GM19035 (cell line): ENCODE results near the gene NDUFAF4.

Source experiments
- ATAC-seq: cut with Tn5 transposase; IDR thresholded peaks from one replicate; pipeline ENCODE4 v1.9.1; 2021; ENCODE audit not compliant: unreplicated experiment

NDUFAF4 gene

DNA sequence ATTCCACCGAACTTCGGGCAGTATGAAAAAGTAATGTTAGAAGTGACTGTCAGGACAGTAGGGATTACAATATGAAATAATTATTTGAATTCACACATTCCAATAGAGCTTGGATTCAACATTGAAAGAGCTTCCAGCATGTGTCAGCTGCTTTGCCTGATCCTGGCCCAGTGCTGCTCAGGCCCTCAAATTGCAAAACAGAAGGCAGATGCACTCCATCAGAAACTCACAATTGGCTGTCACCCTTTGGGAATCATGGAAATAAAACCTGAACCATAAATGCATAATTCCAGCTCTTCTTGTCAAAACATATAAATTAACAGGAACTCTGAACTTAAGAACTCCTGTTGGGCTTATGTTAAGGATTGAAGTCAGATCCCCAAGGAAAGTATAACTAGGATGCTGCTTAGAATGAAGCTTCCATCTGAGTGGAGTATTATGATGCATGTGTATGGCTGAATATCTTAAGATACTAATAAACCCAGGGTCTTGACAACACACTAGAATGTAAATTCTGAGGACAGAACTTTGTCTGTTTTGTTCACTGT, 1.8 kb upstream of the NDUFAF4 start:
- no peak for ATAC-seq

DNA sequence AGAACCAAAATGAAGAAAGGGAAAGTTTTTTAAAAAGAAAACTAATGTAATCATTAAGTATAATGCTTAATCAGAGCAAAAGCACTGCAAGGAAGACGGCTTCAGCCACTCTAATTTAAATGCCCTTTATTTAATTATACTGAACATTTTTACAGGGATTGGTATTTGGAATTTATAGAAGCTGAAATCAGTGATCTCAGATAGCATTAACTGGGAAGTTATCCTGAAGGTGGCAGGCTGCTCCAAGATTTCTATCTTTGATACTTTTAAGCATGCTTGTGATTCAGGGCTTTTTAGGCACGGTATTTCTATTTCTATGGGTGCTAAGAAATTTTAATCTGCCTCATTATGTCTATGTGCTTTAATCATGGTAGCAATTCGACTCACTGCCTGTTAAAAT, 1.3 kb upstream of the NDUFAF4 start:
- ATAC-seq: no peak

DNA sequence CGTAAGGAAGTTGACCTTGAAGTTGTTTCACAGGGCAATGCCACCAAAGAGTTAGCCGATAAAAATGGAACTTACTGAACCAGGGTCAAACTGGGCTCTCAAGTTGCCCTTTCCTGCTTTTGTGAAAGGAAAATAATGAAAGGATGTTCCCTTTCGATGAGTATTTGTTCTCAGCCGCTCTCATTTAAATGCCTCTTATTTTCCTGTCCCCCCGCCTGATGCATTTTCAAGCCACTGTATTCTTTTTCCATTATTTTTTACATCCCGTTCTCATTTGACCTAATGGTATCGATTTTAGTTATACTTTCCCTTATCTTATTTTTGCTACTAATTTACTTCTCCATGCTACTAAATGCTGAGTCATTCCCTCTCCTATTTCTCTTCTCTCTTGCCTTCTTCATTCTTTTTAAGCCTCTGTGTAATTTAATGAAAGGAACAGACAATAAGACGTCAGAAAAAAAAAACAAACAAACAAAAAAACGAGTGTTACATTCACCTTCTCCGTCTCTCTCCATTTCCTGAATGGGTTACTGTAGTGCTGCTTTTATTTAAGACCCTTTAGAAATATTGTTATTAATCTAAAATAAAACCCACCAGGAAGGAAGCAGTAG, 655 bp upstream of the NDUFAF4 start:
- ATAC-seq: no peak

DNA sequence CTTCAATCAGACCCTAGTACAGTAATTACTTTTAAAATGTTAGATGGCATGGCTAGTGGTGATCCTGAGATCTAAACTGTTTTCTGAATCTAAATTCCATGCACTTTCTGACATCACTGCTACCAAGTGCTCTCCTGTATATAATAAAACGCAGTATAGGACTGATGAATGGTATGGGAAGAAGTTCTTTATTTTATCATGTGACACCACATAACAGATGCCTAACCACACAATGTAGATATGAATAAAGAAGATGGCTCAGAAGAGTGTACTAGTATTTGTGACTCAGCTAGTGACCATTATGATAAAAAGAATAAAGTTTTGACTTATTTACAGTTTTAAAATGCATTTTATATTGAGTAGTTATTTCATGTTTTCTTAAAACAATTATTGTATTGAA, 8.5 kb downstream of the NDUFAF4 start:
- ATAC-seq: no peak

DNA sequence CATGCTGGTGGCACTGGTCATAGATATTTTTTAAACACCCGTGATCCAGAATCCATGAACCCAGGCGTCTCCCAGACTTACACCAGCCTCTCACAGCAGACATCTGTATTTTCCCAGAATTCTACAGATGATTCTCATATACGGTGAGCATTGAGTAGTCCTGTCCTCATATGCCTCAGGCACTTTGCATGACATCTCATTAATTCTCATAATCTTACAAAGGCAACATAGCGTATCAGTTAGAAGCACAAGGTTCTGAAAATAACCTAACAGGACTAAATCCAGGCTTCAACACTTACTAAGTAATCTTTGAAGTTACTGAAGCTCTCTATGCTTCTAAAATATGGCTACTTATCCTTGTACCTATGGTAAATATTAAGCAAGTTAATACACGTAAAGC, 8.9 kb downstream of the NDUFAF4 start:
- ATAC-seq: no peak

DNA sequence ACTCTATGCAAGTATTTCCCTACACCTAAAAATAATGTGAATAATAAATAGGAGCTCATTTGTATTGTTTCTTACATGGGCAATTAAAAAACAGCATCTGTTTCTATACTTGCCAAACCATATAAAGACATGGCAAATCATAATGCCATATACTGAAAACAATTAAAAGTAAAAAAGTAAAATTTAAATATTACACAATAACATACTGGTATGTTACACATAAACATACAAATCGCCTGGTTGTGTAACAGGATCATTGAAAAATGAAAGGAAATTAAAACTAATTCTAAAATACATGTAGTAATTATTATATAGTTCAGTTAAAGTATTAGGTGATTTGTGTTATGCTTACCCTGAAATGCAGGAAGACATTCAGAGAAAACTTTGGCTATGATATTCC, 11.2 kb downstream of the NDUFAF4 start:
- no peak for ATAC-seq

DNA sequence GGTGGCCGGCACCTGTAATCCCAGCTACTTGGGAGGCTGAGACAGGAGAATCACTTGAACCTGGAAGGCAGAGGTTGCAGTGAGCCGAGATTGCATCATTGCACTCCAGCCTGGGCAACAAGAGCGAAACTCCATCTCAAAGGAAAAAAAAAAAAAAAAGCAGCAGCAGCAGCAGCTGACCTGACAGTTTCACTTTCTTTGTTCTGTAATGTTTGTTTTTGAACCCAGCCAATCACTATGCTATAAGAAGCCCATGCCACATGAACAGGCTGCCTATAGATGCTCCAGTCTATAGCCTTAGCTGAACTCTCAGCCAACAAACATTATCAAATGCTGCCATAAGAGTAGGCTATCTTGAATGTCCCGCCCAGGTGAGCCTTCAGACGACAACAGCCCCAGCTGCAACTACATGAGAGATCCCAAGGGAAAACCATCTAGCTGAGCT, 12.5 kb downstream of the NDUFAF4 start:
- ATAC-seq: peak; percentile 83

DNA sequence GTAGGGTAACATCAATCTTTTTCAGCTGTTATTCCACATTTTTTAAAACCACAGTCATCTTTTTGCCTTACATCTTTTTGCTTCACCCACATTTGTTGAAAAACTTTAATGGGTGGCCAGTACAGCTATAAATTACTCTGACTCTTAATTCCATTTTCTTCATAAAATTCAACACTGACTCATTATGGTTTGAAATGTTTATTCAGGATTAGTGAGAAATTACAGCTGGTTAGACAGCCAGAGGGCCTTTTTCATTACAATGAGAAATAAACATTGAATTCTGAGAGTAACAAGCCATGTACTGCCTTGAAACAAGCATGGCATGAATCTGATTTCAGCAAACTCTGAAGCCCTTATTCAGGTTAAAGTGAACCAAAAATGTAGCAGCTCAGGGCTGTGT, 19.5 kb downstream of the NDUFAF4 start:
- ATAC-seq: no peak

DNA sequence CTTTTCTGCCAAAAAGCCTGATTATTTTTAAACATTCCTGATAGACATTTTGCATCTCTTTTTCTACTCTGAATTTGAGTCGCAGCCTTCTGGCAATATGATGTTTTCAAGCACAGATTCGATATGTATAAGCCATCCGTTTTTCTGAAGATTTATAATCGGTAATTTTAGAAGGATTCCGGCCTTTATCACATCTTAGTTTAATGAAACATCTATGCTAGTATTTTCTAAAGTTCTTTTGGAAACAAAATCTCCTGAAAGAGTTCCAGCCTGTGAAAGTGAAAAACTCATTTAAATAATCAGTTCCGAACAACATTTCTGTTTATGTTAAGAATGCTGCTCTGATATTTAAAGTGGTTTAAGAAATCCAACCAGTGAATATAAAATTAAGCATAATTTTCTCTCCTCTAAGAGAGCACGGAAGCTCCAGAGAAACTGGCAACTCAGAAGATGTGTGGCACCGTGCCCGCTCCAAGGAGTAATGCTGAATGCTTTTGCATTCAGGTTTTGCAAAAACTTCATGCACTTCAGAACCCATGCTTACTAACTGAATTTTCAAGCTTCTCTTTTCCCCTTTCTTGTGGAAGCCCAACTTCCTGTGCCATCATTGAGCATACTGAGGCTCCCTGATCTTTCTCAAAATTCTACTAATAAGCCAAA, 20.7 kb downstream of the NDUFAF4 start:
- no peak for ATAC-seq

DNA sequence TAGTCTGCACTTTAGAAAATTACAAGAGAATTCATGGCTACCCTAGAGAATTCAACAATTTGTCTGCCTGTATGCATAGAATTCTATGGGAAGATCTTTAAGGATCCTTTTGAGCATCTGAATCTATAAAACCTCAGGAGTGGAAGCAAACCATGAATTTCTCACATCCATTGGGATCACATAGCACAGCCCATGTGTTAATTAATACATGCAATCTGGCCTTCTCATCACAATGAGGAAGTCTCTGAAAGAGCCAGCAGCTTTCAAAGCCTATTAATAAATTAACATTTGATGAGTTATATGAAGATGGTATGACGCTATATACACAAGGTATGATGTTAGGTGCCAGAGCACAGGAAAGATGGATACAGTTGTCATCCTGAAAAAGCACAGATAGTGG, 24.7 kb downstream of the NDUFAF4 start:
- no peak for ATAC-seq

DNA sequence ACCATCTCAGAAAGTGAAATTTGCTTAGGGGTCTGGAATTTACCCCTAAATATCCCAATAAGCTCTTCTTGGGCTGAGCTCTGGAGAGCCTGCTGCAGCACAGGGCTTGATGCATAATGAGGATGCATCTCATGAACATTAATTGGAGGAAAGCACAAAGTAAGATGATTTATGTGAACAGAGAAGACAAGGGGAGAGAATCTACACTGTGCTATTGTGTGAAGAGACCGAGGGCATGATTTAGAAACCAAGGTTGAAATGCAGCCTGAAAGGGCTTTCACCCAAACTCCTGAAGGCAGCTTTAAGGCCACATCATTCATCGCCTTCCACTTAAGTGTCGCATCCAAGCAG, 32.7 kb downstream of the NDUFAF4 start:
- ATAC-seq: no peak

DNA sequence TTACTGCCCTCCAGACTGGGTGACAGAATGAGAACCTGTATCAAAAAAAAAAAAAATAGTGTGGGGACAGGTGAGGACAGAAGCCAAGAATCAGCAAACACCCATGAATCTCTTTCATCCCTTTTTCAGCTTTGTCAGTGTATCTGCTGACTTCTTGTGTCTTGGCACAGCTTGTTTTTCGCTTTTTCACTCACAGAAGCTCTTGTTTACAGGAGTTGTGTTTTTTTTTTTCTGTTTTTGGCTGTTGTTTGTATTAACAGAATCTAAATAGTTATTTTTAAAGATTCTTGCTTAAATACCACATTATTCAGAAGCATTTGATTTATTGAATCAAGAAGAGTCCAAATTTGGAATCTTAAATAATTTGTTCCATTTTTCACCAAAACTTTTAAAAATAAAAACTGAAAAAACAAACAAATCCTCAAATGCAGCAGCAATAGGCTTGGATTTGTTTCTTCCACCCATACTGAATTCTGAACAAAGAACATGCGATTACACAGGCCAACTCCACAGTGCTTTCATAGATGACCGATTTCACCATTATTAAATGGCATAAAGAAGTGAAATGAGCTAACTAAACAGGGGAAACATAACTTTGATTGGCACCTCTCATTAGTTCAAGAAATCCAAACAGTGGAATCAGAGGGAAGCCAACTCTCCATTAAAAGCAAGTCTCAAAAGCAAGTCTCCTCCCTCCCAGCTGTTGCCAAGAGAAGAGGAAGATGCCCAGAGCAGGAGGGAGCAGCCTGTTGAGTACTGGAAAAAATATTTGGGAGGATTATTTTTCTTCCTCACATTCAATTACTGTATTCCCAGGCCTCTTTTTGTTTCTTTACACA, 33.3 kb downstream of the NDUFAF4 start:
- ATAC-seq: no peak

DNA sequence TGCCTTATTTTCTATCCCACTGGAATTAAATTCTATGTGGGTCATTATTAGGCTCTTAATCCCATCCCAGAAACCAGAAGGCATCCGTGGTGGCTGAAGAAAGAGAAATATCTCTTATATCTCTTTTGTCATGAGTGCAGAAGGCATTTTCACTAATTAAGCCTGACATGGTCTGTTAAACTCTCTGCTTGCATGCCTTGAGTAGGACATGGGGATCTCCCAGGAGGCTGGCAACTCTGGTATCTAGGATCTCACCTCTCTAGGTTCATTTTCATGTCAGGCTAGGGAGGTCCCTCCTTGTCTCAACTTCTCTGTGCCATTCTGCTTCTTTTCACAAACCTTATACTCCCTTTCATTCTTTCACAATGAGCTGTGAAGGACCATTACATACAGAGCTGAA, 35.1 kb downstream of the NDUFAF4 start:
- ATAC-seq: no peak

DNA sequence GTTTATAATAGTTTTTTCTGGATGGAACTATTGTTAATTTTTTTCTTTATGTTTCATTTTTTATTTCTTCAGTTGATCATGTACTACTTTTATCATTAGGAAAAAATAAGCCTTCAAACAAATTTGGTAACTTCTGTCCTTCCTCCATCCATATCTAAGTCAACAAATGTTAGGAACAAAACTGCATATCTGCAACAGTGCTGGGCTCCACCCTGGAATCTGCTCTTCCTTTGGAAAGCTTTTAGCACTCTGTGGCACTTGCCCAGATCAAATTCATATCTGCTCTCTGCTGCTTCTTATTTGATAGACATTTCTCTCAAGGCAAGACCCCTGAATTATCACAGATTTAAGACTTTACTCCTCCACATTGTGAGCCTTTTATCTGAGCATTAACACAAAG, 36.1 kb downstream of the NDUFAF4 start:
- no peak for ATAC-seq

DNA sequence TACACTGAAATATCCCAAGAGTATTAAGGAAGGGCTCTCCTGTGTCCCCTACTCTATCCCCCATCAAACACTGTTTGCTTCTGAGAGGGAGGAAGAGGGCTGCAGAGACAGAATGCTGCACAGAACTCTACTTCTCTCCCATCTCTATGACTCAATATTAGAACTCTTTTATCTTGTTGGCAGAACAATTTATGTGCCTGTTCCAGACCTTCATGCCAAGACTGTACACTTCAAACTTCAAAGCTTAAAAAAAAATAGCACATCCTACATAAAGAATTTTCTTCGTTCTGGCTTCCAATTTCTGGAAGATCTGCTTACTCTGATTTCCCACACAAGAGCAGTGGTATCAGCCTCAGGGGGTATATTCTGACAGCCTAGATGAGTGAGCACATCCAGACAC, 40.8 kb downstream of the NDUFAF4 start:
- ATAC-seq: no peak

DNA sequence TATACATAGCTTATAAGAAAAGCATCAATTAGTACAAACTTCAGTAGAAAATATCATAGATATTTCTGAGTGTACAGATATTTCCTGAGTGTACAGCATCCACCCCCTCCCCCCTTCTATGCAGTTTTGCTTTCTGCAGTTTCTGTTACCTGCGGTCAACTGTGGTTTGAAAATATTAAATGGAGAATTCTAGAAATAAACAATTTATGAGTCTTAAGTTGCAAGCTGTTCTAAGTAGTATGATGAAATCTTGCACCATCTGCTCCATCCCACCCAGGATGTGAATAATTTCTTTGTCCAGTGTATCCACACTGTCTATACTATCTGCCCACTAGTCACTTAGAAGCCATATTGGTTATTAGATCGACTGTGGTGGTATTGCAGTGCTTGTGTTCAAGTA, 44.6 kb downstream of the NDUFAF4 start:
- no peak for ATAC-seq

DNA sequence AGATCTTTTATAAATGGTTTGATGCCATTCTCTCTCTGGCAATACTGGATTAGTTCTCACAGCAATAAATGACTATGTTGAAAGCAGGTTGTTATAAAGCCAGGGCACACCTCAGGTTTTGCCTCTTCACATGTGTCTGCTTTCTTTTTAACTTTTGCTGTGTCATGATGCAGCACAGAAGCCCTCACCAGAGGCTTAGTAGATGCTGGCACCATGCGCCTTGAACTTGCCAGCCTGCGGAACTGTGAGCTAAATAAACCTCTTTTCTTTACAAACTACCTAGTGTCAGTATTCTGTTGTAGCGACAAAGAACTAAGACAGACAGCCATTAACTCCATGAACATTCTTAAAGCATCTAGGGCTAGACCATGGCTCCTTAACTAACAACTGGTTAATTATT, 45.1 kb downstream of the NDUFAF4 start:
- no peak for ATAC-seq

DNA sequence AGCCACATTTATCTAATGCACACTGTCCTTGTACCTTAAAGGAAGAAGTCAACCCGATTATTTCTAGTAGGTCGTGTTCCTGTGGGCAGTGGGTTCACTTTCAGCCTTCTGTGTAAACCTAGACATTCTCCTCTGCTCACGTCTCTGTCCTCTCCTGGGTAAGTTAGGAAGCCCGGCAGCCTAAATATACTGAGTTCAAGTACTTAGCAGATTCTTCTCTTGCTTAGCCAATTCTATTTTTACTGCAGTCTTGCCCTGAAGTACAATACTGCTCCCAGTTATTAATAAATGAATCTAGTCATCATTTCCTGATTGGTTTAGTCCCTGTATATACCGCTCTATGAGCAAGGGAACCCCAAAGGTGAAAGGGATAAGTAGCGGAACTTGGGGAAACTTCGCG, 45.8 kb downstream of the NDUFAF4 start:
- ATAC-seq: no peak

DNA sequence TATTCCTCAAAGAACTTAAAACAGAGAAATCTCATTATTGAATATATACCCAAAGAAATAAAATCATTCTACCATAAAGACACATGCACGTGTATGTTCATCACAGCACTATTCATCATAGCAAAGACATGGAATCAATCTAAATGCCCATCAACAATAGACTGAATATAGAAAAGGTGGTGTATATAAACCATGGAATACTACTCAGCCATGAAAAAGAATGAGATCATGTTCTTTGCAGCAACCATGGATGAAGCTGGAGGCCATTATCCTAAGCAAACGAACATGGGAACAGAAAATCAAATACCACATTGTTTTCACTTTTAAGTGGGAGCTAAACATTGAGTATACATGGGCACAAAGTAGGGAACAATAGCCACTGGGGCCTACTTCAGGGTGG, 48.1 kb downstream of the NDUFAF4 start:
- no peak for ATAC-seq

DNA sequence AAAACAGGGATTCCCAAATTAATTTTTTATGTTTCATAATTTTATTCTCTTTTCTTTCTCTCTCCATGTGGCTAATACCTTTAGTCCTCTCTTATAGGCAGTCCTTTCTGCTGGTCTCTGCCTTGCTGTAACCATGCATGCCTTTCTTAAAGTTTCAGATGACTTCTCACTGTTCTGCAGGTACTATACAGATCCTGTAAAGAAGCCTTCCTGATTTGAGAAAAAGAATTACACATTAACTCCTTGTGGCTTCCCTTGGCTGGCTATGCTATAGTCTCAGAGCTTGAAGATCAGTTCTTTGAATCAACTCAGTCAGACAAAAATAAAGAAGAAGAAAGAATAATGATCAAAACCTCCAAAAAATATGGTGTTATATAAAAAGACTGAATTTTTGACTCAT, 53.2 kb downstream of the NDUFAF4 start:
- ATAC-seq: no peak

DNA sequence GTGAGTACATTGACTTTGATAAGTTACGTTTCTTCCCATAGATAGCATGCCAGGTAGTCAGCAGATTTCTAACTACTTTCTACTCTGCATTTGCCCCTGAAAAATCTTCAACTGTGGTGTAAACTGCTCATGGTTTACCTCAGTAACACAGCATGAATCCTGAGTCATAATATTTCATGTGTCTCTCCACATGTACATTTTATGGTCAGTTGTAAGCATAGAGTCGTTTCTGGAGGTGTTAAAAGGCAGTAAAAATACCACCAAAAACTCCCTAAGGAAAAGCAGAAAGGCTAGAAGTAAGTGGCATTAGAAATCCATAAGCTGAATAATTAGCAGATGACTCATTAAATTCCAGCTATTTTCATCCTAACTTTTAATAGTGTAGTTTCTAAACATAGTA, 56.3 kb downstream of the NDUFAF4 start:
- ATAC-seq: no peak
